Retinal pigment epithelial cell (primary cell): ENCODE data around the gene SLC6A9.
A peak's percentile ranks its signal among the peaks of the same experiment; 100 is the strongest.

ENCODE experiments used
- DNase-seq: peaks from one replicate; pipeline ENCODE4 v3.0.0-alpha.2; 2010; ENCODE audit warnings: low read depth
- H3K4me3 ChIP-seq: 2 replicates; pipeline ENCODE4 v1.5.1; 2011; ENCODE audit warnings: mild to moderate bottlenecking, low read length, control low read depth, moderate library complexity
- TF ChIP-seq, protein P1 (sequence below): conservative IDR thresholded peaks from 2 replicates; pipeline ENCODE4 v1.5.1; 2011; ENCODE audit warnings: low read depth, low read length, control low read depth, inconsistent platforms

Gene SLC6A9

DNA sequence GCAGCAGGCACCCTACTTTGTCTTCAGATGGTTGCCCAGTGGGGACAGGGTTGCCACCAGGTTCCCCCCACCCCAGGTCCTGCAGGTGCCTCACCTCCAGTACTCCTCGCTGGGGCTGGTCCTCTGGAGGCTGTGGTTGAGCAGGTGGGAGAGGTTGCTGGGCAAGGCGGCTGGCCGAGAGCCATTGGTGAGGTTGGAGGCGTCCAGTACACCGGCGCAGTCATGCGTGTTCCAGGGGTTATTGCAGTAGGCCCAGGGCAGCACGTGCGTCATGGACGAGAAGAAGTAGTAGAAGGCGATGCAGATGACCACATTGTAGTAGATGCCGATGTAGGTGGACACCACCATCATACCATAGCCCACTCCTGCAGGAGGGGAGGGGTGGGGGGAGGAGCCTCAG lies 23.0 kb downstream of the SLC6A9 start:
- DNase-seq = no peak
- no peak overlapping the region for H3K4me3 ChIP-seq
- TF ChIP-seq, protein P1, sequence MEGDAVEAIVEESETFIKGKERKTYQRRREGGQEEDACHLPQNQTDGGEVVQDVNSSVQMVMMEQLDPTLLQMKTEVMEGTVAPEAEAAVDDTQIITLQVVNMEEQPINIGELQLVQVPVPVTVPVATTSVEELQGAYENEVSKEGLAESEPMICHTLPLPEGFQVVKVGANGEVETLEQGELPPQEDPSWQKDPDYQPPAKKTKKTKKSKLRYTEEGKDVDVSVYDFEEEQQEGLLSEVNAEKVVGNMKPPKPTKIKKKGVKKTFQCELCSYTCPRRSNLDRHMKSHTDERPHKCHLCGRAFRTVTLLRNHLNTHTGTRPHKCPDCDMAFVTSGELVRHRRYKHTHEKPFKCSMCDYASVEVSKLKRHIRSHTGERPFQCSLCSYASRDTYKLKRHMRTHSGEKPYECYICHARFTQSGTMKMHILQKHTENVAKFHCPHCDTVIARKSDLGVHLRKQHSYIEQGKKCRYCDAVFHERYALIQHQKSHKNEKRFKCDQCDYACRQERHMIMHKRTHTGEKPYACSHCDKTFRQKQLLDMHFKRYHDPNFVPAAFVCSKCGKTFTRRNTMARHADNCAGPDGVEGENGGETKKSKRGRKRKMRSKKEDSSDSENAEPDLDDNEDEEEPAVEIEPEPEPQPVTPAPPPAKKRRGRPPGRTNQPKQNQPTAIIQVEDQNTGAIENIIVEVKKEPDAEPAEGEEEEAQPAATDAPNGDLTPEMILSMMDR = no peak

DNA sequence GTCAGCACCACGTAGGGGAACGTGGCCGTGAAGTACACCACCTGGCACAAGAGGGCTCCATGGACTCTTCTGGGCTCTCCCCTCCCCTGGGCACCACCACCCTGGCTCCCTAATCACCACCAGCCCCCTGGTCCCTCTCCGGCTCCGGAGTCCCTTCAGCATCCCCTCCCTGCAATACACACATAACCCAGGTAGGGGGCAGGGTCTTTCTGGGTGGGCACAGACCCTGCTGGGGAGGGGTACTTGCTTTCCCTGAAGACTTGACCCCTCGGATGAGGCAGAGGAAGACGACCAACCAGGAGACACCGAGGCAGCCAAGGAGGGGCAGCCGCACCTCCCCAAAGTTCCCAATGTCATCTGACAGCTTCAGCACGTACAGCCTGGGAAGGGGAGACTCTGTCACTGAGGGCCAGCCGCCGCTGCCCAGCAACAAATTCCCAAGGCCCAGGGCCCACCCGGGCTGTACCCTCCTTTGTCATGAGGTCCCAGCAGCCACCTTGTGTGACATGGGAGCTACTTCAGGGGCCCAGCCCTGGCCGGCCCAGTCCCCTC lies 28.6 kb downstream of the SLC6A9 start:
- TF ChIP-seq, protein P1 = peak; percentile 44
- H3K4me3 ChIP-seq = no peak overlapping the region
- DNase-seq = no peak

GRCh38 chr1:44002165-44002564 lies 29.1 kb downstream of the SLC6A9 start:
- TF ChIP-seq, protein P1 = no peak
- DNase-seq = no peak
- no peak overlapping the region for H3K4me3 ChIP-seq

DNA sequence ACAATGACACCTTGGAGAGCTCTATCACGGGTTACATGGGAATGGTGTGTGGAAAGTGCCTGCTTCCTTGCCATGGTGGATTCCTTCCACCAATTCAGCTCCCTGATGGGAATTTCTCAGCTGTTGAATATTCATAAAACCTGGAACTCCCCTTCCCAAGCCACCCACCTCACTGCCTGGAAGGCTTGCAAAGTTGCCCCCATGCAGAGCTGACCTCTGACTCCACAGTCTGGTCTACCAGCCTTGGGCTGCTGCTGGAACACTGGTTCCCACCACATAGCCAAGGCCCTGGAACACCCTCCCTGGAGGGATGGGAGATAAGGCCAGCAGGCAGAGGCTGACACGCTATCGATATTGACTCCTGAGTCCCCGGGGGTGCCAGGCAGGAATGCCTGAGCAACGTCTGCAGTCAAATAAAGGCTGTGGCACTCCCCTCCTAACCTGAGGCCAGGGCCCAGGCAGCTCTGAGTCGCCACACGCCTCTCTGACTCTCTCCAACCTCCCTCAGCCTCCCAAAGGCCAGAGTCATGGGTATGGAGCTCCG lies 31.1 kb downstream of the SLC6A9 start:
- no peak for DNase-seq
- TF ChIP-seq, protein P1 = no peak
- H3K4me3 ChIP-seq = no peak overlapping the region

DNA sequence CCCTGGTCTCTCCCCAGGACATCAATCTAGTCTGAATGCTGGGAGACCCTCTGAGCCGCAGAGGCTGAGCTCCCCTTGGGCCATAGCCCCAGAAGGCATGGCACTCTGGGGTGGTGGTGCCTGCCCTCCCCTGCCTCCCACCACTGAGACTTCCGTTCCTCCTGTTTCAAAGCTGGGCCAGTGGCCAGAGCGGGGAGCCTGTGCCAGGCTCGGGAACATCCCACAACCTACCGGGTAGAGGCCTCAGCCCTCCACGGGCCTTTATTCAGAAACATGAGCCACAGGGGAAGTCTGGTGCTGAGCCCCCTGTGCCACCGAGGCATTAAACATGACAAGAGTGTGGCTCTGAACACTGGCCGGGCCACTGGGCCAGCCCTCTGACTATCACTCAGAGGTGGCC lies 31.8 kb downstream of the SLC6A9 start:
- TF ChIP-seq, protein P1 = no peak
- no peak overlapping the region for H3K4me3 ChIP-seq
- DNase-seq = no peak

- TF ChIP-seq, protein P1 = no peak
- DNase-seq = no peak
- H3K4me3 ChIP-seq = no peak overlapping the region
These were observed 33.3 kb downstream of the SLC6A9 start for GRCh38 chr1:43998000-43998378.

DNA sequence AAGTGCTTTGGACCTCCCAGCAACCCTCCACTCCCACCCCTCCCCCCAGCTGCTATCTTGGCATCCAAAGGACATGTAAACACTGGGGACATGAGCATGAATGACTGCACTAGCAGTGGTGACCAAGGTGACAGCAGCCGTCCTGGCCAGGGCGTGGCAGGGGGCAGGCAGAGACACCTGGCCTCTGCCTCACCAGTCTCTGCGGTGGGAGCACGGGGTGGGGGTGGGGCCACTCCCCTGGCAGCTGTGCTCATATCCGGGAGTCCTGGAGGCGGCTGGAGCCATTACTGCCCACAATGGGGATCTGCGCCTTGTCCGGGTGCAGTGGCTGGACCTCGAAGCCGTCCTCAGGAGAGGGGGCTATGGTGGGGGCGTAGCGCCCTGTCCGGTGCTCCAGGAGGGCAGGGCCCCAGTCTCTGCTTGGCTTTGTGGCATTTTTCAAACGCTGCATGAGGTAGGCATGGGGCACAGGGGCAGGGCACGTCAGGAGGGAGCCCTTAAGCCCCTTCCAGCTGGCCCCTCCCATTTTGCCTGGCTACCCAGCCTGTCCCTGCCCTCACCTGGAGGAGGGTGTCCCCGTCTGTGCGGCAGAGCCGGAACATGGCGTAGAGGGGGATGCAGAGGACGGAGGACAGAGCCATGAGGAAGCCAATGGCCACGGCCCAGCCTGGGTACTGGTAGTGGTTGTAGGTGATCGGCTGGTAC lies 33.8 kb downstream of the SLC6A9 start:
- TF ChIP-seq, protein P1 = no peak
- no peak for DNase-seq
- H3K4me3 ChIP-seq = no peak overlapping the region
